Hair follicular keratinocyte (primary cell): ENCODE results near the gene NR2C1. TPM values are rescaled to one million over a fixed set of nuclear protein-coding genes. Genes with fewer than 3 reads are reported as not detected.

Experiments
- total RNA-seq: library from RNA; depleted of rRNA; stranded (reverse); fragments of >200 nt; gene quantifications from 2 replicates; pipeline ENCODE4 v1.2.3, GENCODE V29; 2015

Gene NR2C1
- 15.8 and 24.1 TPM in 2 replicates for total RNA-seq

GRCh38 chr12:95072900-95073697 is at the start of gene NR2C1:
Gene NR2C1 (minus strand): TSS chr12:95073618. CDS start chr12:95067384, 6,234 bp downstream.

DNA sequence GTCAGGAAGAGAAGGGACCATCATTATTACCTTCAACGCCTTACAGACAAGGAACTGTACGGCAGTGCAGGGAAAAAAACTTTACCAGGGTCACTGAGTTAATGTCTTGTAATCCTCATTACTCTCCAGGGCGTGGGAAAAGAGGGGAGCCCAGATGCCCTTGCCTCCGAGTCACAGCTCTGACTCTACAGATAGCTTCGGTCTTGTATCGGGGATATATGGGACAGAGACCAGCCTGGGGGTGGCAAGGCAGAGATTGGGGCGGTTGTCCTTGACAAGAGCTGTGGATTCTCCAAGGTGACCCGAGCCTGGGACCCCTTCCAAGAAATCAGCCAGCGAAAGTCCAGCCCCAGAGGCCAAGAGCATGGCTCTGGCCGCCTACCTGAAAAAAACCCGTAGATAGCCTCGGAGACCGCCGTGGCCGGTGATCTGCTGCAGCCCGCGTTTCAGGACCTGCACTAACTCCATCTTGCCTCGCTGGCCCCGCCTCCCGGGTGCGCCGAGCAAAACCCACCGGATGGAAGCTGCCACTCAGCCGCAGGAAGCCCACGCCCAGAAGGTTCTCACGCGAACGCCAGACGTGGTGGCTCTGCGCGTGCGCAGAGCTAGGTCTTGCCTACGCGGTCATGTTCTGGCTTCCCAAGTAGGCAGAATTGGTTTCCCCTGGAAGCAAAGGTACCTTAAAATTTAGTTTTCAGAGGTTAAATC is 70.1 kb downstream of the NR2C1 start, which contains the start of gene NDUFA12:
Gene NDUFA12, minus strand, starts transcription at position 485 of the 708 bp plus-strand sequence. Its CDS starts 17 bp downstream, at position 468.

Other genes starting within 250 kb of the NR2C1 start
- 147 and 351 TPM in 2 replicates for gene NDUFA12, start 69.9 kb downstream of the NR2C1 start, total RNA-seq
- 31.1 and 53.5 TPM in 2 replicates for gene FGD6, start 143.8 kb upstream of the NR2C1 start, total RNA-seq
- gene VEZT, start 144.2 kb upstream of the NR2C1 start, total RNA-seq = 68.8 and 98.6 TPM in 2 replicates